ENCODE data around the gene CREB3L2.

The CREB3L2 gene

DNA sequence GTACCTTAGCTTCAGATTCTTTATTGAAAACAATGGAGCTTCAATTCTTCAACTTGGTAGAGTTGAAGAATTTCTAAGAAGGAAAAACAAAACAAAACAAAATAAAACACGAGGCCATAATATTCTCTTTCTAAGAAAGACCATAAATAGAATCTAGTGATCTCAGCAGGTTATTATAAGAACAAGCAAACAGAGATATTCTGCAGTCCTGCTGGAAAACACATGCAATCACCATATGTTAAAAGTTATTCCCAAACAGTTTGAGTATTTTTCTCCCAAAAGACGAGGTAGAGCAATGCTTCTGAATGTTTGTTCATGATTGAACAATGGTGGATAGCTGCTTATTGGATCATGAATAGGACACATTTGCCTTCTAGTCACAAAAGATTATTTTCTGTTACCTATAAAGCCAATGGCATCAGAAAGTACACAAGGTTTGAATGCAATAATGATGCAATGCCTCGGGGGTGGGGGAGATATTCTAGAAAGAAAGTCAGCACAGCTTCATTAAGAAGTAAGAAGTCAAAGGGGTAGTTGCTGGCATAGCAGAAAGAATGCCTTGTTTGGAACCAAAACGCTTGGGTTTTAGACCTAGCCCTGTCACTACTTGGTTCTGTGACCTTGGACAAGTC lies 59.3 kb downstream of the CREB3L2 start:
- no peaks in the 10 kb centered on the region for H3K9me2 ChIP-seq (replicated peaks; ENCODE audit: insufficient read depth, low read length)
- TF ChIP-seq CTCF (IDR thresholded peaks at IDR 0.05; ENCODE audit: insufficient read depth, low read length, poor library complexity, severe bottlenecking) (no peak), EZH2phosphoT487 (conservative IDR thresholded peaks at IDR 0.05; ENCODE audit: low read length) (no peak)
- no peak overlapping the region for H3K4me2 ChIP-seq (ENCODE audit: low read depth, low read length, poor library complexity, severe bottlenecking)
- no peaks in the 10 kb centered on the region for H3K79me2 ChIP-seq (ENCODE audit: insufficient read depth, low read length)
- H3K9ac ChIP-seq (ENCODE audit: low read length): no peak overlapping the region
- no peaks in the 10 kb centered on the region for H4K20me1 ChIP-seq (ENCODE audit: low read depth, low read length)
- no peak overlapping the region for H3K27ac ChIP-seq (ENCODE audit: low read depth, low read length)
- no peak overlapping the region for H3K4me3 ChIP-seq (ENCODE audit: insufficient read depth, low read length, poor library complexity, severe bottlenecking)
- no peak overlapping the region for H2AFZ ChIP-seq (ENCODE audit: low read depth, low read length, severe bottlenecking)
- no peaks in the 10 kb centered on the region for H3K36me3 ChIP-seq (ENCODE audit: low read length)
- no peaks in the 10 kb centered on the region for H3K27me3 ChIP-seq (ENCODE audit: low read length)
- H3K9me3 ChIP-seq (ENCODE audit: insufficient read depth, low read length): no peaks in the 10 kb centered on the region
- H3F3A ChIP-seq (ENCODE audit: insufficient read depth): no peaks in the 10 kb centered on the region

DNA sequence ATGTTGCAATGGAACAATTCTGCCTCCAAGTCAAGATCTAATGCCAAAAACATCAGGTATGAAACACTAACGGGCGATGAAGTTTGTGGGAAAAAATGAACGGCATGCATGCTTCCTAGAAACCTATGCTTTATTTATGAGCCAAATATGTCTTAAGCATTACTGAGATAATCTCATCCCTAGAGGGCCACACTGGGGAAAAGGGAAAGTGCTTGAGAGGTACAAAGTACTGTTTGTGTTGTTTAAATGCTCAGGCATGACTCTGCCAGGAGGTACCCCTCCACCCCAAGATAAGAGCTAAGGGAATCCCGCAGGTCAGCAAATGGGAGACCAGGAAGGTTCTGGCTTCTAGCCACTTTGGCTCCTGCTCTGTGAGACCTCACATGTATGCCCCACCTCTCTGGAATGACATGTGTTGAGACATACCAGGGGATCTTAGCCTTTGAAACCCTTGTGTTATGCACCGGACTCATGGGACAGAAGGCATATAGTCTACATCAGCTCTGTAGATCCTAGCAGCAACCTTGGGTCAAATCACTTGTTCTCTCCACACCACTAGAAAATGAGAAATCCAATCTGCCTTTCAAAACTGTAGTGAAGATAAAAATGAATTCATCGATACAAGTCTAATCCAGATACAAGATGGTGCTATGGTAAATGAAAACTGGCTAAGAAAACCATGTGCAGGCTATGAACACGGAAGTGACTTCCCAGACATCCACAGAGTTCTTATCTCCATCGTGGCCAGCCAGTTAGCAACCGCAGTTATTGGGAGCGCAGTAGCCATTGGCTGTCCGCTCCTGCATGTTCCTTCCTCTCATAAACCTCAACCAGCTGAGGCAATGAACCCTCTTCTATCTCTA lies 61.0 kb downstream of the CREB3L2 start:
- Histone ChIP-seq H3K4me2 (ENCODE audit: low read depth, low read length, poor library complexity, severe bottlenecking) (no peak overlapping the region), H3K79me2 (ENCODE audit: insufficient read depth, low read length) (no peaks in the 10 kb centered on the region)
- TF ChIP-seq EZH2phosphoT487 (conservative IDR thresholded peaks at IDR 0.05; ENCODE audit: low read length) (no peak), CTCF (IDR thresholded peaks at IDR 0.05; ENCODE audit: insufficient read depth, low read length, poor library complexity, severe bottlenecking) (no peak)

DNA sequence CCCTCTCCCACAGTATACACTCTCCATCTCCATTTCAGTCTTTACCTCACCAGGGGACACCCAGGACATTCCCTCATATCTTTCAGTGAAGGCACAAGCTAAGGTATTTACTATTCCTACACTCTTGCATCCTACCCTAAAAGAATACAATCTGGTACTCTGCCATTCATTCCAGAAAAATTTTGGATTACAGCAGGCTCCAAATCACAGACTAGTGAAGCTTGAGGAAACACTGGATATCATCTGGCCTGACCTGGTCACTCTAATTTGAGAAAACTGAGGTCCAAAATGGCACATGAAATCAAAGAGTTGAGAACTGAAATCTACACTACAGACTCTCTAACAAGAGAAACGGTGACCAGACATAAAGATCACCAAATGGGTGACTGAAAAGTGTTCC lies 61.7 kb downstream of the CREB3L2 start:
- Histone ChIP-seq H3K4me2 (ENCODE audit: low read depth, low read length, poor library complexity, severe bottlenecking) (no peak overlapping the region), H3K4me3 (ENCODE audit: insufficient read depth, low read length, poor library complexity, severe bottlenecking) (no peak overlapping the region), H3K9me3 (ENCODE audit: insufficient read depth, low read length) (no peaks in the 10 kb centered on the region), H3K36me3 (ENCODE audit: low read length) (no peaks in the 10 kb centered on the region), H3K27me3 (ENCODE audit: low read length) (no peaks in the 10 kb centered on the region), H3K9ac (ENCODE audit: low read length) (no peak overlapping the region), H3K9me2 (replicated peaks; ENCODE audit: insufficient read depth, low read length) (no peaks in the 10 kb centered on the region), H3K79me2 (ENCODE audit: insufficient read depth, low read length) (no peaks in the 10 kb centered on the region), H4K20me1 (ENCODE audit: low read depth, low read length) (no peaks in the 10 kb centered on the region), H3K27ac (ENCODE audit: low read depth, low read length) (no peak overlapping the region), H2AFZ (ENCODE audit: low read depth, low read length, severe bottlenecking) (no peak overlapping the region), H3F3A (ENCODE audit: insufficient read depth) (no peaks in the 10 kb centered on the region)
- TF ChIP-seq CTCF (IDR thresholded peaks at IDR 0.05; ENCODE audit: insufficient read depth, low read length, poor library complexity, severe bottlenecking) (no peak), EZH2phosphoT487 (conservative IDR thresholded peaks at IDR 0.05; ENCODE audit: low read length) (no peak)

More for the DNA sequence above, 61.0 kb downstream of the CREB3L2 start:
- no peaks in the 10 kb centered on the region for H4K20me1 ChIP-seq (ENCODE audit: low read depth, low read length)
- no peaks in the 10 kb centered on the region for H3K36me3 ChIP-seq (ENCODE audit: low read length)
- no peaks in the 10 kb centered on the region for H3K9me3 ChIP-seq (ENCODE audit: insufficient read depth, low read length)
- no peak overlapping the region for H3K27ac ChIP-seq (ENCODE audit: low read depth, low read length)
- H3K9me2 ChIP-seq (replicated peaks; ENCODE audit: insufficient read depth, low read length): no peaks in the 10 kb centered on the region
- no peak overlapping the region for H3K9ac ChIP-seq (ENCODE audit: low read length)
- no peak overlapping the region for H2AFZ ChIP-seq (ENCODE audit: low read depth, low read length, severe bottlenecking)
- no peak overlapping the region for H3K4me3 ChIP-seq (ENCODE audit: insufficient read depth, low read length, poor library complexity, severe bottlenecking)
- H3F3A ChIP-seq (ENCODE audit: insufficient read depth): no peaks in the 10 kb centered on the region
- H3K27me3 ChIP-seq (ENCODE audit: low read length): no peaks in the 10 kb centered on the region

Data from SU-DHL-6 (cell line).